ENCODE results near the gene EMC1.
A peak's percentile ranks its signal among the peaks of the same experiment; 100 is the strongest.
"Not testable (repeated sequence)": the region's sequence is repeated elsewhere in the genome, so short reads cannot be mapped to it uniquely, and the experiment has no call there.

EMC1 gene

GRCh38 chr1:19186001-19186400, 65.3 kb downstream of the EMC1 start:
- DNase-seq = no peak

GRCh38 chr1:19182223-19182622, 69.1 kb downstream of the EMC1 start:
- DNase-seq = no peak

GRCh38 chr1:19180265-19180657, 71.1 kb downstream of the EMC1 start:
- DNase-seq = not testable (repeated sequence)

GRCh38 chr1:19179597-19180264, 71.6 kb downstream of the EMC1 start:
- peak in 1 of 2 experiments; percentile 2 for DNase-seq

DNA sequence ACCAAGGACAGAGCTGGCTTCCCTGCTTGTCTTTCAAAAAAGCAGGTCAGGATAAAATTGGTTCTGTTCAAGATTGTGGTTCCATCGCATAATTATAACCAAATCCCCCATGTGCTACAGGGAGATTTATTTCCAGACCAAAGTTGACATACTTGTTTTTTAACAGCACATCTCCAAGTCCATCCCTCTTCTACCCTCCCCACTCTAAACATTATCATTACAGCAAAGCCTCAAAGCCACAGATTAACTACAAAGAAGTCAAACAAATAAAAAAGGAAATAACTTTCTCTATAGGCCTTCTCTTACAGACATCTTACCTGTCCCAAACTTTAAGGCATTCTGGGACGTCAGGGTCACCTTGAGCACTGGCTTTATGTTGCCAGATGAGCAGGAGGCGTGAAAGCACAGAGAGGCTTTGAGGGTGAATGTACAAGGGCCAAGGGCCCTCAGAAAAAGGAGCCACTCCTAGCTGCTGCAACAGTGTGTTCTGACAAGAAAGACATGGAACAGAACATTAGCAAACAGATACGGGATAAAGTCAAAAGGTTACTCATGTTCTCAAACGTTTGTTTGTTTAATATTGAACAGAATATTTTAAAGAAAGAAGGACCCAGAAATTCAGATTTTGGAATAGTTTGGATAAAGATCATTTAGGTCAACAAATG, 72.5 kb downstream of the EMC1 start:
- no peak for DNase-seq

- DNase-seq = no peak
These were observed 73.5 kb downstream of the EMC1 start for GRCh38 chr1:19177811-19178210.

DNA sequence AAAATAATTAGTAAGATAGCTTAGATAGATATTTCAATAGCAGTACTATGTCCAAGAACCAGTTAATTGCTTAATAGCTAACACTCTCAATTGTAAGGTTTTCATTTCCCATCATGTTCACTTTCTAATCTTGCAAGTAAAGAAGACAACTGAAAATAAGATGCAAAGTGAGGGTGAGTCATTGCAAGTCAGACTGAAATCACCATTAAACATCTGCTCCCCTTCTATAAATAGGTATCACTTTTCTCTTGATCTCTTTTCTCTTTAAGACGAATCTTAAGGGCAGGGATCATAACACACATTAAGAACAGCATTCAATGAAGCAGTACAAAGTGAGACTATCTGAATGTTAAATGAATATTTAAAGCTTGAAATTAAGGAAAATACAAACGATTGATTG, 81.7 kb downstream of the EMC1 start:
- DNase-seq = no peak

DNA sequence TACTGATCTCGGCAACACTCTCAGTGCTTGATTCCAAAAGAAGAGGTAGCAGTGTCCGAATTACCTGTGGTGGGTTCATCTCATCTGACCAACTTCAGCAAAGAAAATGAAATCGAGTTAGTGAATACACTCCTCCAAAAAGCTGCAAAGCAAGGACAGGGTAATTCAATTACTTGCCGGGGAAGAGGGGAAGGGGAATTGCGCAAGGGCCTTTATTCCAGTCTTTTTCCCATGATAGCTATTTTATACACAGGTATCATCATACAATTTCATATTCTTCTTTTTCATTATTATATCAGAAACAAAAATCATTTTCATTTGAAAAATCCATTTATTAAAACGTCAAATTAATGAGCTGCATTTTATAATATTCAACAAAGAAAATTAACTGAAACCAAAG, 84.2 kb downstream of the EMC1 start:
- DNase-seq = no peak

GRCh38 chr1:19166066-19166465, 85.3 kb downstream of the EMC1 start:
- DNase-seq = no peak
